ENCODE results near the gene CLDN16.

Gene CLDN16

DNA sequence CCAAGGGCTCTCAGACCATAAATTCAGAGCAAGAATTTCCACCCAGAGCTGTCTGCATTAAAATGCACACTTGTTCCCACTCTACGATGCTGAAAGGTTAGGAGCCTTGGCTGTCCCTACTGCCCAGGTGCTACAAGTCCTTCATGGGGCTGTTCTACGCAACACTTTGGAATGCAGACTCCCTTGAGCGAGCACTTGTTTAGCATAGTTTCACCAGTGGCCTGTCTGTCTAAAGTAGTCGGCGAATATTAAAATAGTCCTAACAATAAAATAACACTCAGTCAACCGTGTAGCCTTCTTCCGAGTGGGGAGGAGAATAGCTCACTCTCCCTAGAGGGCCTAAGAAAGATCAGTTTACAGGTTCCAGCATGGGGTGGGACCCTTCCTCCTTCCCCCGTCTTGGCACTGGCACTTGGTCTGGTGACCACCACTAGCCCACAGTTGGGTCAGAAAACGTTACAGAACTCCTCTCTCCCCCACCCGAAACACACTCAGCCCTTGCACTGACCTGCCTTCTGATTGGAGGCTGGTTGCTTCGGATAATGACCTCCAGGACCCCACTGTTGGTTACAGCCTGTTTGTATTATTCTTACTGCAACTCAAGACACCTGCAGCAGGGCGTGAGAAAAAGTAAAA, at the start of gene CLDN16:
Gene CLDN16, plus strand, starts transcription at position 586 of the 636 bp plus-strand sequence. CDS start 167 bp downstream, outside the sequence.
- H3K27ac ChIP-seq (ENCODE audit: low read depth, low read length, poor library complexity, severe bottlenecking) = no peak within 1 kb of the TSS
- H3F3A ChIP-seq (ENCODE audit: insufficient read depth, low read length) = no peaks in the 10 kb centered on the region
- H3K9ac ChIP-seq (ENCODE audit: low read length) = no peak within 1 kb of the TSS
- no peak within 1 kb of the TSS for H3K4me3 ChIP-seq (ENCODE audit: low read depth, low read length, poor library complexity, severe bottlenecking)
- no peaks in the 10 kb centered on the region for H3K27me3 ChIP-seq (ENCODE audit: insufficient read depth, low read length)
- H2AFZ ChIP-seq (ENCODE audit: low read length) = no peak within 1 kb of the TSS
- H3K4me2 ChIP-seq (ENCODE audit: low read length) = no peak within 1 kb of the TSS
- no peaks in the 10 kb centered on the region for H3K4me1 ChIP-seq (ENCODE audit: insufficient read depth, low read length, severe bottlenecking)
- no peaks in the 10 kb centered on the region for H3K9me3 ChIP-seq (ENCODE audit: low read length)
- H4K20me1 ChIP-seq (ENCODE audit: insufficient read depth, low read length) = no peaks in the 10 kb centered on the region
- no peak for TF ChIP-seq EZH2 (IDR thresholded peaks at IDR 0.05; ENCODE audit: borderline replicate concordance, low read length)
- H3K79me2 ChIP-seq (ENCODE audit: insufficient read depth, low read length) = no peaks in the 10 kb centered on the region
- H3K9me2 ChIP-seq (ENCODE audit: low read depth, low read length) = no peaks in the 10 kb centered on the region
- H3K36me3 ChIP-seq (ENCODE audit: insufficient read depth, low read length) = no peaks in the 10 kb centered on the region

- Histone ChIP-seq H3K9me2 (ENCODE audit: low read depth, low read length) (no peaks in the 10 kb centered on the region), H3K9me3 (ENCODE audit: low read length) (no peaks in the 10 kb centered on the region), H3K4me3 (ENCODE audit: low read depth, low read length, poor library complexity, severe bottlenecking) (no peak overlapping the region), H3K27me3 (ENCODE audit: insufficient read depth, low read length) (no peaks in the 10 kb centered on the region), H3K9ac (ENCODE audit: low read length) (no peak overlapping the region), H3K27ac (ENCODE audit: low read depth, low read length, poor library complexity, severe bottlenecking) (no peak overlapping the region), H2AFZ (ENCODE audit: low read length) (no peak overlapping the region), H3K4me2 (ENCODE audit: low read length) (no peak overlapping the region), H3F3A (ENCODE audit: insufficient read depth, low read length) (no peaks in the 10 kb centered on the region), H4K20me1 (ENCODE audit: insufficient read depth, low read length) (no peaks in the 10 kb centered on the region), H3K79me2 (ENCODE audit: insufficient read depth, low read length) (no peaks in the 10 kb centered on the region), H3K4me1 (ENCODE audit: insufficient read depth, low read length, severe bottlenecking) (no peaks in the 10 kb centered on the region), H3K36me3 (ENCODE audit: insufficient read depth, low read length) (no peaks in the 10 kb centered on the region)
- no peak for TF ChIP-seq EZH2 (IDR thresholded peaks at IDR 0.05; ENCODE audit: borderline replicate concordance, low read length)
- no peak for TF ChIP-seq CTCF (IDR thresholded peaks at IDR 0.05; ENCODE audit: low read length)
Measured at GRCh38 chr3:190338717-190339116, 49.2 kb upstream of the CLDN16 start.

- H3K79me2 ChIP-seq (ENCODE audit: insufficient read depth, low read length) = no peaks in the 10 kb centered on the region
- H3K4me3 ChIP-seq (ENCODE audit: low read depth, low read length, poor library complexity, severe bottlenecking) = no peak overlapping the region
- H3K4me1 ChIP-seq (ENCODE audit: insufficient read depth, low read length, severe bottlenecking) = no peaks in the 10 kb centered on the region
- no peaks in the 10 kb centered on the region for H3K9me2 ChIP-seq (ENCODE audit: low read depth, low read length)
- H3K27me3 ChIP-seq (ENCODE audit: insufficient read depth, low read length) = no peaks in the 10 kb centered on the region
- no peak overlapping the region for H3K4me2 ChIP-seq (ENCODE audit: low read length)
- no peak for TF ChIP-seq EZH2 (IDR thresholded peaks at IDR 0.05; ENCODE audit: borderline replicate concordance, low read length)
- TF ChIP-seq CTCF (IDR thresholded peaks at IDR 0.05; ENCODE audit: low read length) = no peak
- H4K20me1 ChIP-seq (ENCODE audit: insufficient read depth, low read length) = no peaks in the 10 kb centered on the region
- H3K36me3 ChIP-seq (ENCODE audit: insufficient read depth, low read length) = no peaks in the 10 kb centered on the region
- no peaks in the 10 kb centered on the region for H3F3A ChIP-seq (ENCODE audit: insufficient read depth, low read length)
- H2AFZ ChIP-seq (ENCODE audit: low read length) = no peak overlapping the region
- no peak overlapping the region for H3K27ac ChIP-seq (ENCODE audit: low read depth, low read length, poor library complexity, severe bottlenecking)
- no peaks in the 10 kb centered on the region for H3K9me3 ChIP-seq (ENCODE audit: low read length)
- no peak overlapping the region for H3K9ac ChIP-seq (ENCODE audit: low read length)
Measured at GRCh38 chr3:190339130-190339529, 48.8 kb upstream of the CLDN16 start.

- no peaks in the 10 kb centered on the region for H3K9me3 ChIP-seq (ENCODE audit: low read length)
- no peaks in the 10 kb centered on the region for H3F3A ChIP-seq (ENCODE audit: insufficient read depth, low read length)
- no peaks in the 10 kb centered on the region for H3K4me1 ChIP-seq (ENCODE audit: insufficient read depth, low read length, severe bottlenecking)
- H3K27ac ChIP-seq (ENCODE audit: low read depth, low read length, poor library complexity, severe bottlenecking) = no peak overlapping the region
- H3K4me3 ChIP-seq (ENCODE audit: low read depth, low read length, poor library complexity, severe bottlenecking) = no peak overlapping the region
- H3K9ac ChIP-seq (ENCODE audit: low read length) = no peak overlapping the region
- no peaks in the 10 kb centered on the region for H3K36me3 ChIP-seq (ENCODE audit: insufficient read depth, low read length)
- H3K9me2 ChIP-seq (ENCODE audit: low read depth, low read length) = no peaks in the 10 kb centered on the region
- H3K79me2 ChIP-seq (ENCODE audit: insufficient read depth, low read length) = no peaks in the 10 kb centered on the region
- no peak overlapping the region for H2AFZ ChIP-seq (ENCODE audit: low read length)
- H3K4me2 ChIP-seq (ENCODE audit: low read length) = no peak overlapping the region
- H4K20me1 ChIP-seq (ENCODE audit: insufficient read depth, low read length) = no peaks in the 10 kb centered on the region
- no peaks in the 10 kb centered on the region for H3K27me3 ChIP-seq (ENCODE audit: insufficient read depth, low read length)
- TF ChIP-seq EZH2 (IDR thresholded peaks at IDR 0.05; ENCODE audit: borderline replicate concordance, low read length) (no peak), CTCF (IDR thresholded peaks at IDR 0.05; ENCODE audit: low read length) (no peak)
Measured at GRCh38 chr3:190340071-190340470, 47.9 kb upstream of the CLDN16 start.
